K562 (cell line): ENCODE results near the gene CTNNBL1.

Experiments
- ATF2 ChIP-seq: sonication (generic); formaldehyde crosslinking; IDR thresholded peaks from 2 replicates; pipeline ENCODE4 v1.8.1; 2022; ENCODE audit warnings: missing genetic modification reagents
- CEBPZ ChIP-seq: fragments of 150-350 bp; IDR thresholded peaks from 2 replicates; pipeline ENCODE4 v1.6.1; 2014; ENCODE audit warnings: low read depth, mild to moderate bottlenecking, low read length, borderline replicate concordance
- CTCF ChIP-seq, 3 experiments: IDR thresholded peaks in 2 of 3; conservative IDR thresholded peaks in 1 of 3; 2 replicates each; pipeline ENCODE4 v1.5.1; 2011 to 2012; ENCODE audit warnings: low read length in 3 of 3, mild to moderate bottlenecking in 3 of 3, control low read depth in 2 of 3, improper control_type of control experiment in 1 of 3, inconsistent platforms in 1 of 3, low read depth in 1 of 3, mixed read lengths in 1 of 3, moderate library complexity in 1 of 3; ENCODE audit not compliant: insufficient read depth in 2 of 3
- NRF1 ChIP-seq, 2 experiments: fragments of 450-650 bp; IDR thresholded peaks in 1 of 2; conservative IDR thresholded peaks in 1 of 2; 2 replicates each; pipeline ENCODE4 v1.6.1; 2014; ENCODE audit warnings: mild to moderate bottlenecking in 2 of 2
- ZNF584 ChIP-seq: fragments of 200-800 bp; sonication (Bioruptor generic); IDR thresholded peaks from 2 replicates; pipeline ENCODE4 v1.6.1; 2016; ENCODE audit warnings: low read depth, mild to moderate bottlenecking, missing genetic modification characterization, missing compliant biosample characterization
- ZNF740 ChIP-seq, 3 experiments: fragments of 200-800 bp in 1 of 3; sonication (Bioruptor generic) in 1 of 3; sonication (generic) in 1 of 3; formaldehyde crosslinking in 1 of 3; IDR thresholded peaks; 2 replicates each; pipeline versions ENCODE4 v1.6.1 to v1.8.0; 2016 to 2022; ENCODE audit warnings: mild to moderate bottlenecking in 2 of 3, missing compliant biosample characterization in 2 of 3, missing genetic modification characterization in 2 of 3, missing genetic modification reagents in 1 of 3
- TF ChIP-seq, protein P1 (sequence below): fragments of 250-450 bp; sonication (Bioruptor Pico); IDR thresholded peaks from 2 replicates; pipeline ENCODE4 v1.5.0; 2020; ENCODE audit warnings: mild to moderate bottlenecking, borderline replicate concordance

- TF ChIP-seq NRF1 (conservative IDR thresholded peaks at IDR 0.05 in 1 of 2, IDR thresholded peaks at IDR 0.05 in 1 of 2) = no peak
- TF ChIP-seq ATF2 (CRISPR knock-in tag) = no peak
- no peak for TF ChIP-seq CEBPZ
- TF ChIP-seq, protein P1, sequence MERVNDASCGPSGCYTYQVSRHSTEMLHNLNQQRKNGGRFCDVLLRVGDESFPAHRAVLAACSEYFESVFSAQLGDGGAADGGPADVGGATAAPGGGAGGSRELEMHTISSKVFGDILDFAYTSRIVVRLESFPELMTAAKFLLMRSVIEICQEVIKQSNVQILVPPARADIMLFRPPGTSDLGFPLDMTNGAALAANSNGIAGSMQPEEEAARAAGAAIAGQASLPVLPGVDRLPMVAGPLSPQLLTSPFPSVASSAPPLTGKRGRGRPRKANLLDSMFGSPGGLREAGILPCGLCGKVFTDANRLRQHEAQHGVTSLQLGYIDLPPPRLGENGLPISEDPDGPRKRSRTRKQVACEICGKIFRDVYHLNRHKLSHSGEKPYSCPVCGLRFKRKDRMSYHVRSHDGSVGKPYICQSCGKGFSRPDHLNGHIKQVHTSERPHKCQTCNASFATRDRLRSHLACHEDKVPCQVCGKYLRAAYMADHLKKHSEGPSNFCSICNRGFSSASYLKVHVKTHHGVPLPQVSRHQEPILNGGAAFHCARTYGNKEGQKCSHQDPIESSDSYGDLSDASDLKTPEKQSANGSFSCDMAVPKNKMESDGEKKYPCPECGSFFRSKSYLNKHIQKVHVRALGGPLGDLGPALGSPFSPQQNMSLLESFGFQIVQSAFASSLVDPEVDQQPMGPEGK (CRISPR knock-in tag) = no peak
- no peak for TF ChIP-seq ZNF740 (CRISPR knock-in tag; IDR thresholded peaks at IDR 0.05)
- no peak for TF ChIP-seq ZNF740 (tag; IDR thresholded peaks at IDR 0.05)
- no peak for TF ChIP-seq CTCF (IDR thresholded peaks at IDR 0.05 in 2 of 3, conservative IDR thresholded peaks at IDR 0.05 in 1 of 3; ENCODE audit: insufficient read depth in 2 of 3, low read depth in 1 of 3, low read length in 3 of 3)
- no peak for TF ChIP-seq ZNF584 (CRISPR knock-in tag)
These were observed 146.1 kb downstream of the CTNNBL1 start for GRCh38 chr20:37839955-37840354.
